ENCODE results near the gene OGFR. TPM values are rescaled to one million over a fixed set of nuclear protein-coding genes. Genes with fewer than 3 reads are reported as not detected.

The OGFR gene
- total and polyA plus RNA-seq, 2 experiments from 2014 or later = 9.9 to 52.2 TPM

DNA sequence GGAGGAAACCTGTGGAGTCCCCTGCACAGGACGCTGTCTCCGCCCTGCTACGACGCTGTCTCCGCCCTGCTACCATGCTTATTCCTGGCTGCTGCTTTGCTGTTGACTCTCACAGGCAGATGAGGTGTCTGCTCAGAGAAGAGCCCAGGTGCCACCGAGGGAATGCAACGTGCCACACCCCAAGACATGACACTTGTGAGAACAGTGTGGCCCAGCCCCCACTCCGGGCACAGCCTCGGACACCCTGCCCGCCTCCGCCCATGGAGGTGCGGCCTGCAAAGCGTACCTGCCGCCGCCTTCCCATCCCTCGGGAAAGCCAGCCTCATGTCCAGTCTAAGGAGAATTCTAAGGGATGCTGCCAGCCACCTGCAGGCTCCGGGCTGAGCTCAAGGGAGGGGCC is 23.9 kb upstream of the OGFR start:
- no peak for DNase-seq
- no peak for TF ChIP-seq EZH2 (IDR thresholded peaks at IDR 0.05; ENCODE audit: insufficient read depth, poor library complexity, severe bottlenecking)
- no peak for TF ChIP-seq EZH2phosphoT487 (IDR thresholded peaks at IDR 0.05; ENCODE audit: insufficient read depth, low read depth)
- Histone ChIP-seq H2AFZ (no peak overlapping the region), H4K20me1 (ENCODE audit: insufficient read depth) (no peaks in the 10 kb centered on the region), H3K9ac (no peak overlapping the region), H3F3A (ENCODE audit: insufficient read depth) (no peaks in the 10 kb centered on the region), H3K9me3 (ENCODE audit: low read depth) (no peaks in the 10 kb centered on the region), H3K4me3 (no peak overlapping the region), H3K27me3 (replicated peaks; ENCODE audit: insufficient read depth) (no peaks in the 10 kb centered on the region), H3K4me1 (ENCODE audit: insufficient read depth) (no peaks in the 10 kb centered on the region), H3K4me2 (ENCODE audit: unreplicated experiment) (no peak overlapping the region), H3K27ac (no peak overlapping the region), H3K36me3 (ENCODE audit: low read depth) (no peaks in the 10 kb centered on the region), H3K79me2 (ENCODE audit: insufficient read depth) (no peaks in the 10 kb centered on the region), H3K9me2 (ENCODE audit: insufficient read depth) (no peaks in the 10 kb centered on the region)
- WGBS, 2 experiments (ENCODE audit: low coverage in 1 of 2, low lambda C conversion rate in 2 of 2, missing lambda C conversion rate in 2 of 2) = 72% methylated on average over 17 of the region's 17 CpGs
- in situ Hi-C loops (cut with MboI) = loop anchor here (10.0 to 25.0 kb wide), 2 partner anchors 106 to 268 kb away; no protein-coding TSS in a partner anchor

DNA sequence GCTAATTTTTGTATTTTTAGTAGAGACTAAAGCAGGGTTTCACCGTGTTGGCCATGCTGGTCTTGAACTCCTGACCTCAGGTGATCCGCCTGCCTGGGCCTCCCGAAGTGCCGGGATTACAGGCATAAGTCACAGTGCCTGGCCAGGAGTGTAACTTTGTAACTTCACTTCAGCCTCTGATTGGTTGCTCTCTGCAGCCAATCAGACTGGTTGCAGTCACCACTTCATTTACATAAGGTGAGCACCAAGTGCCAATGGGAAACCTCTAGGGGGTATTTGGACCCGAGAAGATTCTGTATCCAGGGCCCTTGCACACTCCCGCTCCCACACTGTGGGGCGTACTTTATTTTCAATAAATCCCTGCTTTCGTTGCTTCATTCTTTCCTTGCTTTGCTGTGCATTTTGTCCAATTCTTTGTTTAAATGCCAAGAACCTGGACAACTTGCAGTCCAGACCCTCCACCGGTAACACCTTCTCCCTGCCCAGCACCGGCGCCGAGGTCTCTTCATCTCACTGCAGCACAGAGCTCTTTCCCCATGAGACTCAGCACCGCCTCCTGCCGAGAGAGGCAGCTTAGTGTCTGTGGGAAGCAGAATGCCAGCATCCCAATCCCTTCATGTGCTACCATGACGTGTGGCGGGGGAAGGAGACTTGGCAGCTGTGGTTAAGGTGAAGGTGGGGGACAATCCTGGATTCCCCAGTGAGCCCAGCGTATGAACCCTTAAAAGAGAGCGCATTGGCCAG is 22.3 kb upstream of the OGFR start:
- H2AFZ ChIP-seq = no peak overlapping the region
- peak; percentile 35 for DNase-seq
- no peak overlapping the region for H3K4me2 ChIP-seq (ENCODE audit: unreplicated experiment)
- no peak overlapping the region for H3K9ac ChIP-seq
- H3K4me3 ChIP-seq = no peak overlapping the region
- H3K36me3 ChIP-seq (ENCODE audit: low read depth) = no peaks in the 10 kb centered on the region
- in situ Hi-C loops (cut with MboI) = loop anchor here (10.0 to 25.0 kb wide), 2 partner anchors 108 to 270 kb away; no protein-coding TSS in a partner anchor
- H3K79me2 ChIP-seq (ENCODE audit: insufficient read depth) = no peaks in the 10 kb centered on the region
- no peaks in the 10 kb centered on the region for H3K4me1 ChIP-seq (ENCODE audit: insufficient read depth)
- WGBS, 2 experiments (ENCODE audit: low coverage in 1 of 2, low lambda C conversion rate in 2 of 2, missing lambda C conversion rate in 2 of 2) = 72 to 75% methylated on average over 18 of the region's 18 CpGs
- TF ChIP-seq EZH2 (IDR thresholded peaks at IDR 0.05; ENCODE audit: insufficient read depth, poor library complexity, severe bottlenecking) = no peak
- no peak for TF ChIP-seq EZH2phosphoT487 (IDR thresholded peaks at IDR 0.05; ENCODE audit: insufficient read depth, low read depth)
- H3F3A ChIP-seq (ENCODE audit: insufficient read depth) = no peaks in the 10 kb centered on the region
- H3K9me3 ChIP-seq (ENCODE audit: low read depth) = no peaks in the 10 kb centered on the region
- H3K27ac ChIP-seq = no peak overlapping the region
- H3K27me3 ChIP-seq (replicated peaks; ENCODE audit: insufficient read depth) = no peaks in the 10 kb centered on the region
- H3K9me2 ChIP-seq (ENCODE audit: insufficient read depth) = no peaks in the 10 kb centered on the region
- no peaks in the 10 kb centered on the region for H4K20me1 ChIP-seq (ENCODE audit: insufficient read depth)

DNA sequence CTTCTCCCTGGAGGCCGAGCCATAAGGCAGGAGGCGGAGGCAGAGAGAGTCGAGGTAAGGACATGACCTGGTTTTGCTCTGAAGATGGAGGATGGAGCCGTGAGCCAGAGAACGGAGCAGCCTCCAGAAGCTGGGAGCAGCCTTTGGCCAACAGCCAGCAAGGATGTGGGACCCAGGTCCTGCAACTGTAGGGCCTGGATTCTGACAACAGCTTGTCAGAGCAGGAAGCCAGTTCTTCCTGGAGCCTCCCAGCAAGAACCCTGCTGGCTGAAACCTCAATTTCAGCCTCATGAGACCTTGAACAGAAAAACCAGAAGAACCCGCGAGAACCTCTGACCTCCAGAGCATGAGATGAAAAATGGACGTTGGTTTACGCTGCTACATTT is 21.7 kb upstream of the OGFR start:
- no peaks in the 10 kb centered on the region for H3K9me2 ChIP-seq (ENCODE audit: insufficient read depth)
- H3K27me3 ChIP-seq (replicated peaks; ENCODE audit: insufficient read depth) = no peaks in the 10 kb centered on the region
- H3K79me2 ChIP-seq (ENCODE audit: insufficient read depth) = no peaks in the 10 kb centered on the region
- H3K4me2 ChIP-seq (ENCODE audit: unreplicated experiment) = no peak overlapping the region
- H3K9me3 ChIP-seq (ENCODE audit: low read depth) = no peaks in the 10 kb centered on the region
- H3K4me3 ChIP-seq = no peak overlapping the region
- H3K9ac ChIP-seq = no peak overlapping the region
- H2AFZ ChIP-seq = no peak overlapping the region
- no peak overlapping the region for H3K27ac ChIP-seq
- no peaks in the 10 kb centered on the region for H3K36me3 ChIP-seq (ENCODE audit: low read depth)
- TF ChIP-seq EZH2phosphoT487 (IDR thresholded peaks at IDR 0.05; ENCODE audit: insufficient read depth, low read depth) (no peak), EZH2 (IDR thresholded peaks at IDR 0.05; ENCODE audit: insufficient read depth, poor library complexity, severe bottlenecking) (no peak)
- in situ Hi-C loops (cut with MboI) = loop anchor here (10.0 to 25.0 kb wide), 2 partner anchors 108 to 271 kb away; no protein-coding TSS in a partner anchor
- H4K20me1 ChIP-seq (ENCODE audit: insufficient read depth) = no peaks in the 10 kb centered on the region
- H3K4me1 ChIP-seq (ENCODE audit: insufficient read depth) = no peaks in the 10 kb centered on the region
- H3F3A ChIP-seq (ENCODE audit: insufficient read depth) = no peaks in the 10 kb centered on the region
- WGBS, 2 experiments (ENCODE audit: low coverage in 1 of 2, low lambda C conversion rate in 2 of 2, missing lambda C conversion rate in 2 of 2) = 68 to 71% methylated on average over 9 of the region's 9 CpGs
- DNase-seq = no peak

DNA sequence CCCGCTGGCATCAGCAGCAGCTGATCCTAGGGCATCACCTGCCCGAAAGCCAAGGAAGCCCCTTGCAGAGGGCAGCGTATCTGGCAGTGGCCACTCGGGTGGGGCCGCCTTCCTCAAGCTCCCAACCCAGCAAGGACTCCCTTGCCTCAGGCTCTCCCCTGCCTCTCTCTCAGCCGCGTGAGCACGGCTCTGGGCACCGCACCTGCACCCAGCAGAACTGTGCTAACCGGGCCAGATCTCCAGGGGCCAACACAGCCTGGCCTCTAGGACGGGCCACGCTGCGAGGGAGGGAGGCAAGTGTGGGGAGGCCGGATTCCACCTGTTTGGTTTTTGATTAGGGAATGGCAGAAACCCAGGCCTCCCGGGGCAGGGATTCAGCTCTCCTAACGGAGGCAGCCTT is 20.1 kb upstream of the OGFR start:
- Histone ChIP-seq H2AFZ (no peak overlapping the region), H3K9ac (no peak overlapping the region), H3K79me2 (ENCODE audit: insufficient read depth) (no peaks in the 10 kb centered on the region), H3K36me3 (ENCODE audit: low read depth) (no peaks in the 10 kb centered on the region), H3F3A (ENCODE audit: insufficient read depth) (no peaks in the 10 kb centered on the region), H3K27ac (no peak overlapping the region), H3K9me2 (ENCODE audit: insufficient read depth) (no peaks in the 10 kb centered on the region), H3K4me2 (ENCODE audit: unreplicated experiment) (no peak overlapping the region), H3K4me3 (no peak overlapping the region), H4K20me1 (ENCODE audit: insufficient read depth) (no peaks in the 10 kb centered on the region), H3K4me1 (ENCODE audit: insufficient read depth) (no peaks in the 10 kb centered on the region), H3K9me3 (ENCODE audit: low read depth) (no peaks in the 10 kb centered on the region), H3K27me3 (replicated peaks; ENCODE audit: insufficient read depth) (no peaks in the 10 kb centered on the region)
- no peak for DNase-seq
- in situ Hi-C loops (cut with MboI) = loop anchor here (10.0 to 25.0 kb wide), 2 partner anchors 110 to 272 kb away; no protein-coding TSS in a partner anchor
- WGBS, 2 experiments (ENCODE audit: low coverage in 1 of 2, low lambda C conversion rate in 2 of 2, missing lambda C conversion rate in 2 of 2) = 65 to 71% methylated on average over 16 of the region's 16 CpGs
- TF ChIP-seq EZH2phosphoT487 (IDR thresholded peaks at IDR 0.05; ENCODE audit: insufficient read depth, low read depth) (no peak), EZH2 (IDR thresholded peaks at IDR 0.05; ENCODE audit: insufficient read depth, poor library complexity, severe bottlenecking) (no peak)
